Erythroblast (primary cell): ENCODE data around the gene MYF5.

Experiments
- GATA1 ChIP-seq: IDR thresholded peaks from 2 replicates; pipeline ENCODE4 v1.6.1; 2011; ENCODE audit warnings: low read depth, mild to moderate bottlenecking, control low read depth, low read length, moderate library complexity
- POLR2A ChIP-seq: IDR thresholded peaks from 2 replicates; pipeline ENCODE4 v1.6.1; 2011; ENCODE audit warnings: mild to moderate bottlenecking, low read length

- no peak for TF ChIP-seq POLR2A
- no peak for TF ChIP-seq GATA1
Measured at GRCh38 chr12:80681786-80682185, 34.9 kb upstream of the MYF5 start.
